Measurements from ENCODE around the gene NCAPD3.
"Not testable (repeated sequence)": the region's sequence is repeated elsewhere in the genome, so short reads cannot be mapped to it uniquely, and the experiment has no call there.

Gene NCAPD3

DNA sequence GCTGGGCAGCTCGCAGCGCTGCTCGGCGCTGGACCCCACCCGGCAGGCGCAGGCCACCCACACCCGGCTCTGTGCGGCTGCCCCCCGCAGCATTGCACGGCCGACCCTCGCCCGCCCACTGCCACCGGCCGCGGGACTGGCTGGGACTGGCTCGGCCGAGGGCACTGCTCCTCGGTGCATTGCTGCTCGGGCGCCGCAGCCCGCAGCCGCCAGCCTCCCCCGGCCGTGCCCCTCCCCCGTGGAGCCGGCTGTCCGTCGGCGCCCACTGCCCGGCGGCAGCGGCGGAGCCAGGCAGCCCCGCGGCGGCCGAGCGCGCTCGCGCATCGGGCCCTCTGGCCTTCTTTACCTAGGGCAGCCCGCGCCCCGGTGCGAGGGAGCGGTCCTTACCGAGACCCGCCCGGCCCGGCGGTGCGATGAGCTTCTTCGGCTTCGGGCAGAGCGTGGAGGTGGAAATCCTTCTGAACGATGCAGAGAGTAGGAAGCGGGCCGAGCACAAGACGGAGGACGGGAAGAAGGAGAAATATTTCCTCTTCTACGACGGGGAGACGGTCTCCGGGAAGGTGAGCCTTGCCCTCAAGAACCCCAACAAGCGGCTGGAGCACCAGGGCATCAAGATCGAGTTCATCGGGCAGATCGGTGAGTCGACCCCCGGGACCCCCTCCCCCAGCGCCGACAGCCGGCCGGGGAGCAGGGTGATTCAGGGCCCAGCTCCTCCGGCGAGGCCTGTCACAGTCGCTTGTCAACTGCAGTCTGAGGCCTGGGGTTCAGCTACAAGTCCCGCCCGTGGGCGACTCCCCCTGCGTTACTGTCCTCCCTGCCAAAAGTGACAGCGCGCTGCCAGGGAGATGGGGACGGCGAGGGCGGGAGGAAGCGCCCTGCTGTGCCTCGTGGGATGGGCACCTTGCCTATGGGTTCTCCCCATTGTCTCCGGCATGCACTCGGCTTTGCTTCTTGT lies 1.2 kb upstream of the NCAPD3 start:
- peak; percentile 21 to 42 (median 28) for DNase-seq (ENCODE audit: low read depth in 3 of 3)

DNA sequence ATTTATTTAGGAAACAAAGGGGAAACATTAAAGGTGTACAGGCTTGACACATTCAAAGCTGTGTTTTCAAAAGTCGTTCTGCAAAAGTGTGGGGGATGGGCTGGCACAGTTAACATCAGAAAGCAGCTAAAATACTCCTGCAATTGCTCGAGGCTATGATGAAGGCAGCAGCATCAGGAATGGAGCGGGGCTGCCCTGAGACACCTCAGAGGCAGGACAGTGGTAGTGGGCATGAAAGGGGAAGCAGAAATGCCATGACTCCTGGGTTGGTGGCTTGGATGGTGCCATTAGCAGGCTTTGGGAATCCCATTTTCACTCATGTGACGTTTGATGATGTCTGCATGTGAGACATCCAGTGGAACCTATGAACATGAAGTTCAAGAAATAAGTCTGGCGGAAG lies 646 bp downstream of the NCAPD3 start:
- no peak for DNase-seq (ENCODE audit: low read depth in 3 of 3)

DNA sequence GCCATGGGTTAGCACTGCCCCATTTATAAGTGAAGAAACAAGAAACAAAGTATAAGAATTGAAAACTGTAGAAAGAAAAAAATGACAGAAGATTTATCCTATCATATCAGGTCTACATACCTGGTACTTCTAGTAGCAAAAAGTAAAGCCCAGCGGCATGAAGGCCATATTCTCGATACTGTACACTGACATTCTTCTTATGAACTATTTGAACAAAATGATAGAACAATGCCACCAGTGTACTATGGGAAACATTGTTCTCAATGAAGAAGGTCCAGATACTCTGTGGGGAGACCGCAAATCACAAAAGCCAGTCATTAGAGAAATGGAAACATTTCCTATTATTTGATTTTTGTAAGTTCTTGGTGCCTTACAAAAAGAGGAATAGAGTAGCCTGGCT lies 7.0 kb downstream of the NCAPD3 start:
- no peak for DNase-seq (ENCODE audit: low read depth in 3 of 3)

DNA sequence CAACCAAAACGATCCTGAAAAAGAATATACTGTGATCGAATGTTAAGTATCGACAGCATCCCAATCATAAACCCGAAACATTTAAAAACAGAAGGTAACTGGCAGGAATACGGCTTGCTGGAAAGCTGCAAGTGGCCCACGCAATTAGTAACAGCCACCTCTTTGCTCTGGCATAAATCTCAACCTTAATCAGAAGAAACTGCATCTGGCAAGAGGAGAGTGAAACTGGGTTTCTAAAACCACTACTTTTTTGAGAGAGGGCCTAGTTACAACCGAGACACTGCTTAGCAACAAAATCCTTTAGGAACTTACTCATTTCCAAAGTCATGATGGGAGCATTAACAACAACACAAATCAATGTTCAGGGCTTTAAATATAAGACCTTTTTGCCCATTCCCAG lies 7.9 kb downstream of the NCAPD3 start:
- no peak for DNase-seq (ENCODE audit: low read depth in 3 of 3)

DNA sequence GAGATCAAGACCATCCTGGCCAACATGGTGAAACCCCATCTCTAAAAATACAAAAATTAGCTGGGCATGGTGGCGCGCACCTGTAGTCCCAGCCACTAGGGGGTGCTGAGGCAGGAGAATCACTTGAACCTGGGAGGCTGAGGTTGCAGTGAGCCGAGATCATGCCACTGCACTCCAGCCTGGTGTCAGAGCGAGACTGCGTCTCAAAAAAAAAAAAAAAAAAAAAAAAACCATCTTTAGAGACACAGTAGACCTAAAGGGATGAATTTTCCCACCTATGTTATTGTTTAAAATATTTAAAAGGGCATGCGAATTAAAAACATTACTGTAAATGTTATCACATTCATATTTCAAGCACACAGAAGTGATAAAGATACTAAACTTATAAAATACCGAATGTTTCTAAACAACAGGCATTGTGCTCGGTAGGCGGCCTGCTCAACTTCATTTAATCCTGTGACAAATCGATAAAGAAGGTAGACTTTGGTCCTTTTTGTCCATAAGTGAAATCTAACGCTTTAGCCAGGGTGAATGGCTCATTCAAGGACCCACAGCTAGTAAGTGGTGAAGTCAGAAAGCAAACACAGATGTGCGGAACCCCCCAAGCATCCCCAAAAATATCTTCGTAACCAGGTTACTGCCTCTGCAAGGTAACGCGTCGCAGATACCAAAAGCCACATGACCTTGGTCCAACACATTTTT lies 16.1 kb downstream of the NCAPD3 start:
- DNase-seq (ENCODE audit: low read depth in 3 of 3): peak; percentile 26 to 48 (median 27)

DNA sequence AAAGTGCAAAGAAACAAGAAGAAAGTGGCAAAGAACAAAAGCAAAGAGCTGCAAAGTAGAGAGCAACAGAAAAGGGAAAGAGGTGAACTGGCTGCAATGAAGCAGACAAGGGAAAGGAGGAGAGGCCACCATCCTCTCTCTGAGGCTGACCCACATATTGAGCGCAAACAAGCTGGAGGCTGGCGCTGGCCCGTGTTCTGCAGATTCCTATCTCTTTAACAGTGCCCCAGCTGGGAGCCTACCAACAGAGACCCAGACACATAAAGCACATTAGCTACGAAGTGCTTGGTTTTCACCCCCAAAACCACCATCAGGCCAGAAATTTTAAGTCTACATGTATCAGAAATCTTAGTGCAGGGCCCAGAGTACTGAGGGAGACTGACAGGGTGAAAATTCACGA lies 17.6 kb downstream of the NCAPD3 start:
- no peak for DNase-seq (ENCODE audit: low read depth in 3 of 3)

DNA sequence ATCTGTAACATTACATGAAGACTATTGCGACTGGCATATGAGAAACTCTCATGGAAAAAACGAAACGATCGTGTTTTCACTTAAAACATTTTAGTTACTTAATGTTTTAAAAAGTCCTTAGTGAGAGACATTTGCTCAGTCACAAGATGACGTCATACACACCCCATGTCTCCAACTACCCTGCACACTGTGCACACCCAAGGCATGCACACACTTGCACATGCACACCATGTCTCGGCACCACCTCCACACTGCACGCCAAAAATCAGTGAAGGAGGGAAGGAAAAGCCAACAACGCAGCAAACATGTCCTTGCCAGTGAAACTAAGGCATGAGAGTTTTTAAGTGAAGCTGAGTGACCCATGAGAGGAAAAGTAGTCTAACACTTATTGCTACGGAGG lies 18.0 kb downstream of the NCAPD3 start:
- DNase-seq (ENCODE audit: low read depth in 3 of 3): no peak

DNA sequence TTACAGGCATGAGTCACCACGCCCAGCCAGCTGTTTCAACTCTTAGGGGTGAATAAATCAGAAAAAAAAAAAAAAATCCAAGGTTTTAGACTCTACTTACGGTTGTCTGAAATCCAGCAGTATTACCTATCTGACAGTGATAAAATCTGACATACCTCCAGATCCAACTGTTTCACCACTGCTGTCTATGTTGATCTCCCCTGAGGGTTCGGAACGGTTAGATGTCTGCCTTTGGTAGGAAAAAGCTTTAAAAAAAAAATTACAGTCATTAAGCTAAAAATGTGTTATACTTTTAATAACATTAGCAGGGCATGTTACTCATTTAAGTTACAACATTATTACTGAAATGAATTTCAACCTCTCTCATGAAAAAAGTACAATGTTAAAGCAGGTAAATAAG lies 21.1 kb downstream of the NCAPD3 start:
- DNase-seq (ENCODE audit: low read depth in 3 of 3): no peak

DNA sequence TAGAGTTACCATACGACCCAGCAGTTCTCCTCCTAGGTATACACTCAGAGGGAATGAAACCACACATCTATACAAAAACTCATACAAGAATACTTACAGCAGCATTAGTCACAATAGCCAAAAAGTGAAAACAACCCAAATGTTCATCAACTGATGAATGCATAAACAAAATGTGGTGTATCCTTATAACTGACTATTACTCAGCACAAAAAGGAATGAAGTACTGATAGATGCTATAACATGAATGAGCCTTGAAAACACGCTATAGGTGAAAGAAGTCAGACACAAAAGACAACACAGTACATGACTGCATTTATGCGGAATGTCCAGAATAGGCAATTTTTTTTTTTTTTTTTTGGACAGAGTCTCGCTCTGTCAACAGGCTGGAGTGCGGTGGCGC lies 23.1 kb downstream of the NCAPD3 start:
- DNase-seq (ENCODE audit: low read depth in 3 of 3): no peak

DNA sequence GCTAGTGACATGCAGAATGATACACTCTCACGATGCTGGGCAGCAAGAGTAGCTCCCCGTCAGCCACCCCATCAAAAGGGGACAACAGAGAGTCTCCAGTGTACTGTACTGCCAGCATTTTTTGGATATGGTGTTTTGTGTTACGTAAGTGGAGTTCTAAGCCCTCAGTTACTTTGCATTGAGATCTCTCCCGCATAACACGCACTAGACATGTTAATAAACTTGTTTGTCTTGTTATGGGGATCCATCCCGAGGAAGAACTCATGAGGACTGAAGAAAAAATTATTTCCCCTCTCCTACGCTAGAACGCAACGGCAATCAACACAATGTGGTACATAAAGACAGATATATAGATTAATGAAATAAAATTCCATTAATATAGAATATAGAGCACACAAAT lies 24.2 kb downstream of the NCAPD3 start:
- no peak for DNase-seq (ENCODE audit: low read depth in 3 of 3)

DNA sequence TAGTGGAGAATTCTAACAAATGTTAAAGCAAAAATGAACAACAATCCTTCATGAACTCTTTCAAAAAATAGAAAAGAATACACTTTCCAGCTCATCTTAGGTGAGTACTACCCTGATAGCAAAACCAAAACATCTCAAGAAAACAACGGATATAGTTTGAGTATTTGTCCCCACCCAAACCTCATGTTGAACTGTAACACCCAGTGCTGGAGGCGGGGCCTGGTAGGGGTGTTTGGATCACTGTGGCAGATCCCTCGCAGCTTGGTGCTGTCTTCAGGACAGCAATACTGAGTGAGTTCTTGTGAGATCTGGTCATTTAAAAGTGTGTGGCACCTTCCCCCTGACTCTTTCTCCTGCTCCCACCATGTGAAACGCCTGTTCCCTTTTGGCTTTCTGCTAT lies 27.0 kb downstream of the NCAPD3 start:
- no peak for DNase-seq (ENCODE audit: low read depth in 3 of 3)

DNA sequence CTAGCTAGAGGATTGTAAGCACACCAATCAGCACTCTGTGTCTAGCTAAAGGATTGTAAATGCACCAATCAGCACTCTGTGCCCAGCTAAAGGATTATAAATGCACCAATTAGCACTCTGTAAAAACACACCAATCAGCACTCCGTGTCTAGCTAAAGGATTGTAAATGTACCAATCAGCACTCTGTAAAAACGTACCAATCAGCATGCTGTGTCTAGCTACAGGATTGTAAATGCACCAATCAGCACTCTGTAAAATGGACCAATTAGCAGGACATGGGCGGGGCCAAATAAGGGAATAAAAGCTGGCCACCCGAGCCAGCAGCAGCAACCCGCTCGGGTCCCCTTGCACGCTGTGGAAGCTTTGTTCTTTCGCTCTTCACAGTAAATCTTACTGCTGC lies 35.7 kb downstream of the NCAPD3 start:
- not testable (repeated sequence) for DNase-seq (ENCODE audit: low read depth in 3 of 3)

DNA sequence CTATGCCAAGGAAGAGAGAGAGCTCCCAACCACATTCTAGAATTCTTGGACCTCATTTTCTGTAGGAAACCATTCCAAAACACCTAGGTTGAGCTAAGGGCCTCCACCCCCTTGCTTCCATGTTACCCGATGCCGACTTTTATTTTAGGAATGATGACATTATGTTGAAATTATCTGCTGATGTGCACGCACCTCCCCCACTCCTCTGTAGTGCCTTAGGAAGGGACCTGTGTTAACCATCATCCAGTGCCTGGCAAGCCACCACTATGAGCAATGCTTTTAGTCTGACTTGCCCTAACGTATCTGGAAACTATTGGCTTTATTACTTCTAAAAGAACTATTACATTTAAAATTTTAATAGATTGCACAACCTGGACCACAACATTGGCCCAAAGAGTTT lies 42.1 kb downstream of the NCAPD3 start:
- no peak for DNase-seq (ENCODE audit: low read depth in 3 of 3)

DNA sequence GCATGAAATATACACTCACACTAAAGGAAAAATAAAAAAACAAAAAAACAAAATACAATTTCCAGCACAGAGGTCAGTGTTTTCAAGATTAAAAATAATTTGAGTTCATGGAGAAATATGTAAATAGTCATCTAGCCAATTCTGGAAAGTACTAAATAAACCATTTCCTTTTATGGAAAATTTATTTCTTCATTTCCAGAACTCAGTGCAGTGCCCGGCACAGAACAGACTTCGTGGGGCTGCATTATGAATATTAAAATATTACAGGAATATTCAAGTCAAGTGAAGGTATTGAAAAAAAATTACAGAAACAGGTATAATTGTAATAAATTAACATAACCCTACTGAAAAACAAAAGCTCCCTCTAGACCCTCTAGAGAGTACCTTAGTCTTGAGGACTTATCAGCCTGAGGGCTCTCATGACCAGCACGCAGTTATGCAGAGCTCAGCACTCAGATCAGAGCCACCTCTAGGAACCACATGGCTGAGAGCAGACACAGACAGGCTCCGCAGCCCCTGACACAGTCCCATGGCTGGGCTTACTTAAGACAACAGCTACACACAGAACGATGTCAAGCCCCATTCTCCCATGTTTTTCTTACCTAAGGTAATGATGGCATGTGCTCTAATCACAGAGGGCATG lies 45.6 kb downstream of the NCAPD3 start:
- no peak for DNase-seq (ENCODE audit: low read depth in 3 of 3)

DNA sequence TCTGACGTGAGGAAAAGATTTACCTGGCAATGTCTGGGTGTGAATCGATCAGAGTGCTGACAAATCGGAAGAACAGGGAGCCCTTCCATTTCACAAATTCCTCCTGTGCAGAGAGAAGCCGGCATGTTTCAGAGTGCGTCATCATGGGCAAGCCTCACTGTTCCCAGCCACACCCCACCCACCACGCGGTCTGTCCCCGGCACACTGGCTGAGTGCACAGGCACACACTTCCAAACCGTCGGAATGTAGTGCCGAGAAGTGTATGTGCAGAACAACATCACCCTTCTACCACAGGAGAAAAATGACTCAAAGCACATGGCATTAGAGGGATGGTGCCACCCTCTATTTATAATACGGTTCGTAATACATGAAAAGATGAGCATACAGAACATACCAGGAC lies 47.5 kb downstream of the NCAPD3 start:
- no peak for DNase-seq (ENCODE audit: low read depth in 3 of 3)

DNA sequence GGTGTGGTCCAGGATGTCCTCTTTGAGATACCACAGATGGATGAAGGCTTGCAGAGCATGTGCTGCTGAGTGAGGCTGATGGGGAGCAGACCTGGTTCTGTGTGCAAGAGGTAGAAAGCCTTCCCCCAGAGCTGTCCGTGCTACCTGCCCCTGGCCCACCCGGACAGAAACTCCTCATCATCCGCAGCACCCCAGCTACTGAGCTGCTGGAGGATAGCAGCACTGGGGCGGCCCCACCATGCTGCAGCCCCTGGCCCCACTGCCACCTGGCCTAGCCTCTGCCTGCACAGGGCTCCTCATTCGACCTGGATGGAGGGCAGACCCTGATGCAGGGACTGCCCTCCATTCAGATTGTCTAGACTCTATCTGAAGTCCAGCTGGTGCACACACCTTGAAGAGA lies 50.5 kb downstream of the NCAPD3 start:
- no peak for DNase-seq (ENCODE audit: low read depth in 3 of 3)

DNA sequence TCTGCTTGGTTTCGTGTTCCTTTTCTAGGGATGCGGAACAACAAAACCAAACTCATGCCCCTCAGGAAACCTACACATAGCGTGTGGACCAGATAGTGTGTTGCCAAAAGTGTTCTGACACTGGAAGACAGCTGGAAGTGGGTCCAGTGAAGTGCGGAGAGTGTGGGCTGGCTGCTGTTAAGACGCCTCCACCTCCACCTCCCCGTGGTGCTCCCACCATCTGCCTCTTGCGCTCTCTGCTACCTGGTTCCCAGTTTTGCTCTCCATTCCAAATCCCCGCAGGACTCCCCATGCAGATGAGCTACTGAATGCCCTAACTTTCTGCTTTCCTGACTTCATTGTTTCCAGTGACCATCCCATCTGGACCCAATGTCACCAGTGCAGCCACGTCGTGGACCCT lies 51.8 kb downstream of the NCAPD3 start:
- no peak for DNase-seq (ENCODE audit: low read depth in 3 of 3)

DNA sequence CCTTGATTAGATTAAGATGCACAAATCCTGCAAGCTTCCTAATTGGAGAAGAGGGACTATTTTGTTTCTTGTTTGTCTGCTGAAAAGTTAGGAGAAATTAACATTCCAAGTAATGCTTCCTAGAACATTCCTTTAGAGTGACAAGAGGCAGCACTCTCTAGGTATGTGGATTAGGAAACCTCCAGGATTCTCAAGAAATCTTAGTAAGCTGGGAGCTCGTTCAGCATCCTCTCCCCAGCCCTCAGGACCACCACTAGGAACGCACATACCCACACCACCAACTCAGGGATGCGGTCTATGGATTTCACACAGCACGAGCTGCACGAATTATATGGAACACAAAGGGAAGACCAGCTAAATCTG lies 52.9 kb downstream of the NCAPD3 start:
- no peak for DNase-seq (ENCODE audit: low read depth in 3 of 3)

DNA sequence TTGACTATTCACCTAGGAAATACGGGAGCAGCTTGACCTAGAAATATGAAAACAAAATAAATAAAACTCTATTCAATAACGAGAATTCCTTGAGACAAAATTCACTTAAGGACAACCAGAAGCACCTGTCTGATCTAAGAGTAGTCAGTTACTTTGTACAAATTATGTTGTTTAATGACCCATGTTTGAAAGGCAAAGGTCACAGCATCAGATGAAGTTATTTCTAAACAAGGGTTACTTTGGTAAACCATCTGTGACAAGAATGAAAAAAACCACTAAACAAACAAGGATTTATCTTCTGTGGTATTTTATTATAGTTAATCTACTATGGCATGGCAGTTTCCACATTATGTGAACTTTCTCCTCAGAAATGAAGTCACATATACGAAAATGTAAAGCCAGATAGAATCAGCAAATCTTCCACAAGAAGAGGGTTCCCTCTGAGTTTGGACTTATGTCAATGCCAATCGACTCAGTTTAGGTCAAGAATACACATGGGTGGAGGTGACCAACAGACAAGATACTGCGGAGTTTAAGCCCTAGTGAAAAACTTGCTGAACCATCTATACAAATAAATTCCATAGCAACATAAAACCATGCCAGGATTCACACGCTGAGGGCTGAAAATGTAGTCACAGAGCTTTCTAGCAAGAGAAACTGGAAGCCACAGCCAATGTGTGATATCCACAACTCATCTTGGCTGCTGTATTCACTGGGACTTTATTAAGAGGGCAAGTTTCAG lies 53.4 kb downstream of the NCAPD3 start:
- DNase-seq (ENCODE audit: low read depth in 3 of 3): no peak

DNA sequence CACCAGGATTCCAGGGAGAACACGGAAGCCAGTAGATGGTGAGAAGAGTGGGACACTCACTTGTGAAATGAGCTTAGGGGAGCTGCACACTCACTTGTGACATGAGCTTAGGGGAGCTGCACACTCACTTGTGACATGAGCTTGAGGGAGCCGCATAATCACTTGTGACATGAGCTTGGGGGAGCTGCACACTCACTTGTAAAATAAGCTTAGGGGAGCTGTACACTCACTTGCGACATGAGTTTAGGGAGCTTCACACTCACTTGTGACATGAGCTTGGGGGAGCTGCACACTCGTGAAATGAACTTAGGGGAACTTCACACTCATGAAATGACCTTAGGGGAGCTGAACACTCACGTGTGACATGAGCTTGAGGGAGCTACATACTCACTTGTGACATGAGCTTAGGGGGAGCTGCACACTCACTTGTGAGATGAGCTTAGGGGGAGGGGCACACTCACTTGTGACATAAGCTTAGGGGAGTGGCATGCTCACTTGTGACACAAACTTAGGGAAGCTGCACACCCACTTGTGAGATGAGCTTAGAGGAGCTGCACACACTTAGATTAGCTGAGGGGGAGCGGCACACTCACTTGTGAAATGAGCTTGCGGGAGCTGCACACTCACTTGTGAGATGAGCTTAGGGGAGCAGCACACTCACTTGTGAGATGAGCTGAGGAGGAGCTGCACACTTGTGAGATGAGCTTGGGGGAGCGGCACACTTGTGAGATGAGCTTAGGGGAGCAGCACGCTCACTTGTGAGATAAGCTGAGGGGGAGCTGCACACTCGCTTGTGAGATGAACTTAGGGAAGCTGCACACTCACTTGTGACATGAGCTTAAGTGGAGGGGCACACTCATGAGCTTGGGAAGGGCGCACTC lies 59.0 kb downstream of the NCAPD3 start:
- DNase-seq (ENCODE audit: low read depth in 3 of 3): no peak

DNA sequence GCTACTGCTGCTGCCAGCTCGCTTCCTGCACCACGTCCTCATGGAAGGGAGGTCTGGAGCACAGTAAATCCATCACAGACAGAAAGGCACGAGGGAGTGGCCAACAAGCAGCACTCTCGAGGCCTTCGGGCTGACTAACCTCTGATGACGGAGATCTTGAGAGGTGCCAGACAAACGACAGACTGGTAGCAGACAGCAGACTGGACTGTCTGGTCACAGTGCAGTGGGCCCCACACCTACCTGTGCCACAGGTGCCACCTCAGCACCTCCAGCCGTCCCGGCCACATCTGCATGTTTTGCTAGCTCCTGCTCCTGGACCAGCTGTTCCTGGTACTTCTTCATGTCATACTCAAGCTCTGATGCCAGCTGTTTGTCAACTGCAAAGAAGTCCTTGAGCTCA lies 64.1 kb downstream of the NCAPD3 start:
- DNase-seq (ENCODE audit: low read depth in 3 of 3): no peak
